HEK293T (cell line): Measurements from ENCODE around the gene TBC1D22A.
"Not testable (repeated sequence)": the region's sequence is repeated elsewhere in the genome, so short reads cannot be mapped to it uniquely, and the experiment has no call there.

Source experiments
- CTCF ChIA-PET: fragments of 350-600 bp; formaldehyde crosslinking; extraction: SDS; loops from one replicate; lab custom pipeline; 2021; ENCODE audit warnings: antibody characterized with exemption, inconsistent platforms; lab: Yijun Ruan, JAX
- POLR2A ChIA-PET: fragments of 350-600 bp; formaldehyde crosslinking; extraction: SDS; loops from one replicate; lab custom pipeline; 2020; ENCODE audit warnings: antibody characterized with exemption, inconsistent platforms; lab: Yijun Ruan, JAX
- DNase-seq: peaks from one replicate; pipeline ENCODE4 v3.0.0; 2012; ENCODE audit warnings: mixed read lengths; ENCODE audit errors: extremely low spot score
- ARNT ChIP-seq: fragments of 450-650 bp; IDR thresholded peaks from 2 replicates; pipeline ENCODE4 v1.6.1; 2017; ENCODE audit warnings: mild to moderate bottlenecking
- BHLHE40 ChIP-seq: fragments of 450-650 bp; IDR thresholded peaks from 2 replicates; pipeline ENCODE4 v1.6.1; 2016; ENCODE audit warnings: mild to moderate bottlenecking, moderate library complexity, borderline replicate concordance
- CTBP1 ChIP-seq: fragments of 450-650 bp; IDR thresholded peaks from 2 replicates; pipeline ENCODE4 v1.6.1; 2016; ENCODE audit warnings: borderline replicate concordance
- ELF4 ChIP-seq: fragments of 450-650 bp; IDR thresholded peaks from 2 replicates; pipeline ENCODE4 v1.6.1; 2017; ENCODE audit warnings: antibody characterized with exemption
- FOXA1 ChIP-seq: fragments of 450-650 bp; IDR thresholded peaks from 2 replicates; pipeline ENCODE4 v1.6.1; 2016; ENCODE audit warnings: mild to moderate bottlenecking
- FOXK2 ChIP-seq: fragments of 450-650 bp; IDR thresholded peaks from 2 replicates; pipeline ENCODE4 v1.6.1; 2016; ENCODE audit warnings: mild to moderate bottlenecking
- FOXM1 ChIP-seq: fragments of 450-650 bp; IDR thresholded peaks from 2 replicates; pipeline ENCODE4 v1.6.1; 2017; ENCODE audit warnings: mild to moderate bottlenecking, borderline replicate concordance
- HDGF ChIP-seq: fragments of 450-650 bp; IDR thresholded peaks from 2 replicates; pipeline ENCODE4 v1.6.1; 2017; ENCODE audit warnings: antibody characterized with exemption, borderline replicate concordance
- L3MBTL2 ChIP-seq: fragments of 450-650 bp; conservative IDR thresholded peaks from 2 replicates; pipeline ENCODE4 v1.6.1; 2016; ENCODE audit warnings: mild to moderate bottlenecking
- LEF1 ChIP-seq: fragments of 450-650 bp; IDR thresholded peaks from 2 replicates; pipeline ENCODE4 v1.6.1; 2017; ENCODE audit warnings: mild to moderate bottlenecking, borderline replicate concordance
- NFRKB ChIP-seq: fragments of 450-650 bp; IDR thresholded peaks from 2 replicates; pipeline ENCODE4 v1.6.1; 2016; ENCODE audit warnings: mild to moderate bottlenecking, moderate library complexity
- SP1 ChIP-seq: fragments of 450-650 bp; IDR thresholded peaks from 2 replicates; pipeline ENCODE4 v1.6.1; 2017
- SUZ12 ChIP-seq: fragments of 450-650 bp; IDR thresholded peaks from 2 replicates; pipeline ENCODE4 v1.6.1; 2016; ENCODE audit warnings: mild to moderate bottlenecking
- TARDBP ChIP-seq: fragments of 450-650 bp; IDR thresholded peaks from 2 replicates; pipeline ENCODE4 v1.6.1; 2016
- ZNF384 ChIP-seq: fragments of 450-650 bp; IDR thresholded peaks from 2 replicates; pipeline ENCODE4 v1.6.1; 2016
- TF ChIP-seq, protein P1 (sequence below): fragments of 450-650 bp; IDR thresholded peaks from 2 replicates; pipeline ENCODE4 v1.6.1; 2016

Gene TBC1D22A

DNA sequence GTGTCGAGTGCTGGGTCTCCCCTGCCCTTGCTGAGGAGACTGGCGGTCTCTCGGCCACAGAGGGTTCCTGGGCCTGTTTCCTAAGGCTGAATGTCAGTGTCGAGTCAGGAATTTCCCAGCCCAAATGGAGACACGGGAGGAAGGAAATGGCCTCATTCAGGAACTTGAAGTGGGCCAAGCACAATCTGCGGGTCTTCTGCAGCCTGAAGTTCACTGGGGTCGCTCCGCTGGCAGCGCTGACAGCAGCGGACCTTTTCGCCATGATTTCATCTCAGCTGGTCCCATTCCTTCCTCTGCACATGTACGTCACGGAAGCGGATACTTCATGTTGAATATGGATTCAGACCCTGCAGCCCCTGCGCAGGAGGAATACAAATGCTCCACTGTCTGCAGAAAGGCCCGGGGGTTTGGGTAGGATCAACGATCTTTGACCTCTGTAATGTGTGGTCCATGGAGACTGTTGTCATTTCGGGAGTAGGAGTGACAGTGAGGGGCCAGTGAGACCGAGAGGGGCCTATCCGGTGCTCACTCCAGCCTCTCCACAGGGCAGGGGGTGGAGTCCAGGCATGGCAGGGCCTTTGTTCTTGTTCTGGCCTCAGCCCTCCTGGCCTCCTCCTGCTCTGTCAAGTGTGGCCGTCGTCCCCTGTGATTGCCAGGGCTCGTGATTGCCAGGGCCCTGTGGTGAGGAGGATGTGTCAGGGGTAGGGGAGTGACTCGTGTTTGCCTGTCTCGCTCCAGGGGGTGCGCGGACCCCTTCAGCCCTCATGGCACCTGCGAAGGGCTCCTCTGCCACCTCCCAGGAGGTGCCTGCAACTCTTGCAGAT lies 402.3 kb downstream of the TBC1D22A start:
- POLR2A ChIA-PET = no interaction called here
- no peak for TF ChIP-seq ELF4
- no peak for TF ChIP-seq TARDBP
- no peak for TF ChIP-seq HDGF
- TF ChIP-seq LEF1 = no peak
- TF ChIP-seq L3MBTL2 = no peak
- TF ChIP-seq, protein P1, sequence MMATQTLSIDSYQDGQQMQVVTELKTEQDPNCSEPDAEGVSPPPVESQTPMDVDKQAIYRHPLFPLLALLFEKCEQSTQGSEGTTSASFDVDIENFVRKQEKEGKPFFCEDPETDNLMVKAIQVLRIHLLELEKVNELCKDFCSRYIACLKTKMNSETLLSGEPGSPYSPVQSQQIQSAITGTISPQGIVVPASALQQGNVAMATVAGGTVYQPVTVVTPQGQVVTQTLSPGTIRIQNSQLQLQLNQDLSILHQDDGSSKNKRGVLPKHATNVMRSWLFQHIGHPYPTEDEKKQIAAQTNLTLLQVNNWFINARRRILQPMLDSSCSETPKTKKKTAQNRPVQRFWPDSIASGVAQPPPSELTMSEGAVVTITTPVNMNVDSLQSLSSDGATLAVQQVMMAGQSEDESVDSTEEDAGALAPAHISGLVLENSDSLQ = no peak
- TF ChIP-seq FOXA1 = no peak
- TF ChIP-seq ZNF384 = no peak
- TF ChIP-seq NFRKB = no peak
- TF ChIP-seq ARNT = no peak
- no peak for TF ChIP-seq SUZ12
- no peak for TF ChIP-seq CTBP1
- TF ChIP-seq FOXK2 = no peak
- no peak for DNase-seq
- CTCF ChIA-PET = no interaction called here

DNA sequence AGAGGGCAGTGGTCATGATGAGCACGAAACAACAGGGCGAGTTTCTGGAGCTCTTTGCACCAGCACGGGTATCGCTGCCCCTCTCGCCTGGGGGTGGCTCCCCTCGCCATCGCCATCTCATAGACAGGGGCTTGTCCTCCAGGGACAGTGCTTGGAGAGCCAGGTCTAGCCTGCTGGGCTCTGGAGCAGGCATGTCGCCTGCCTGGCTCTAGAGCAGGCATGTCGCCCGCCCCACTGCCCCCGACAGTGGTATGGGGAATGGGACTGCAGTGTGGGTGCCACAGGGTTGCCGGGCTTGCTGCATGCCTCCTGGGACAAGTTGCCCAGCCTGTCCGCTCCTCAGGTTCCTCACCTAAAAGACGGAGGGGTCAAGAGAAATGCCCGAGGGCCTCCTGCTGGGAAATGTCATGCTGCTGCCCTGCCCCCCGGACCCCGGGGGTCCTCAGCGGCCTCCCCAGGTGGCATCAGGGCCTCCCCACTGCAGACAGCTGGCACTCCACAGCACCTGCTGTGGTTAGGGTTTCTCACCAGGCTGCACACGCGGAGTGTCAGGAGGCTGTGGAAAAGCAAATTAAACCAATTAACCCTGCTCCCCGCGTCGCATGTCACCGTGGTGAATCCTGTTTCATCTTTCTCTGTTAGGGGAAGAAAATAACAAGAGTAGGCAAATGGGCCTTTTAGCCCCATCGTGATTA lies 403.0 kb downstream of the TBC1D22A start:
- CTCF ChIA-PET = no interaction called here

DNA sequence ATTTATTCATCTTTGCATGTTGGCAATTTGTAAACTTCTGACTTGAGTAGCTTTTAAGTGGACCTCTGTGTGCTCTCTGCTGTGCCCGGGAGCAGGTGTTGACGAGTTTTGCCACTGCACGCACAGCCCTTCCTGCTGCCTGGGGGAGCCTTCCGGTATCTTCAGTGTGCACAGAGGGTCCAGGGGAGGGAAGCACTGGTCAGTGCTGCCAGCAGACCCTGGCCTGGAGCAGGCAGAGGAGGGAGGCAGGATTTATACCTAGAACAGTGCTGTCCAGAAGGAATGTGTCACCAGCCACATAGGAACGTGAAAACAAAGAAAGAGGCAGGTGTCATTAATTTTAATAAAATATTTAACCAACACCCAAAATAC lies 403.6 kb downstream of the TBC1D22A start:
- ChIA-PET CTCF (no interaction called here), POLR2A (no interaction called here)
- TF ChIP-seq BHLHE40 = no peak
- TF ChIP-seq ZNF384 = no peak
- TF ChIP-seq TARDBP = no peak
- TF ChIP-seq ARNT = no peak
- TF ChIP-seq SUZ12 = no peak
- no peak for TF ChIP-seq ELF4
- no peak for TF ChIP-seq SP1
- no peak for TF ChIP-seq FOXM1
- TF ChIP-seq NFRKB = no peak
- no peak for TF ChIP-seq HDGF
- no peak for TF ChIP-seq FOXA1
- DNase-seq = no peak

More for the DNA sequence above, 403.0 kb downstream of the TBC1D22A start:
- POLR2A ChIA-PET = no interaction called here
- no peak for DNase-seq
- TF ChIP-seq ZNF384 (no peak), FOXM1 (no peak), FOXK2 (no peak), CTBP1 (no peak), ELF4 (no peak), ARNT (no peak), LEF1 (no peak)
- TF ChIP-seq, protein P1 = no peak

DNA sequence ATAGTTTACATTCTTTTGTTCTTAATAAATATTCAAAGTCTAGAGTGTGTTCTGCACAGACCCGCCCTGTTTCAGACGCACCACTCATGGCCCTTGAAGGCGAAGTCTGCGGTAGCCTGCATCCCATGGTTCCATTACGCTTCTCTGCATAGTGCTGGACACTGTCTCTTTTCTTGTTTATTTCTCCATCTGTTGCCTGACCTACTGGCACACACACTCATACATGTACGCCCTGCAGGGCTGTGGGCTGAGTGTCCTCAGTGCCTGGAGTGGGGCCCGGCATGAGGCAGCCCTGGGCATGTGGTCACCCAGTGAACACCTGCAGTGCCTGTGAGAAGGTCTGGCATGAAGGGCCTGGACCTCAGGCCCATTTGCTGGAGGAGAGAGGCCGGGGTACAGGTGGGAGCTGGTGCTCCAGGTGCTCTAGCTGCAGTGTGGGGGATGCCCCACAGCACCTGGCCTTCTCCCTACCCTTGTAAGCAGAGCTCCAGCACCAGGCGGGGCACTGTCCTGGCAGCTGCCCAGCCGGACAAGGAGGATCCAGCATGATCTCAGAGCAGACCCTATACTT lies 404.1 kb downstream of the TBC1D22A start:
- TF ChIP-seq ARNT = no peak
- no peak for TF ChIP-seq TARDBP
- TF ChIP-seq FOXM1 = no peak
- no peak for TF ChIP-seq SUZ12
- CTCF ChIA-PET = no interaction called here
- POLR2A ChIA-PET = no interaction called here
- DNase-seq = no peak

DNA sequence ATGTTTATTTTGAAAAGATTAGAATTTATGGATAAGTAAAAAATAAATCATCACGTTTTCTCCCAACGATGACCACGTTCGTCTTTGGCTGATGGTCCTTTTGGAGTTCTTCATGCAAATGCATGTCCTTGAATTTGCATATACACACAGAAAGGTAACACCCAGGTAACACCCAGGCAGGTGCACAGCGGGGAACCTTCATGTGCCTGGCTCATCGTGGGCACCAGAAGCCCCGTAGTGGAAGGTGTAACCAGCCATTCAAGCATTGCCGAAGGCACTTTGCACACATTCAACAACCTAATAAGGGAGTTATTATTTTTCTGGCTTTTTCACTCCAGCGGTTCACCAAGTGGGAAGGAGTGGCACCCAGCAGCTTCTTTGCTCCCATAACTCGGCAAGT lies 404.6 kb downstream of the TBC1D22A start:
- ChIA-PET POLR2A (no interaction called here), CTCF (no interaction called here)
- TF ChIP-seq LEF1 = no peak
- TF ChIP-seq ARNT = no peak
- DNase-seq = no peak

DNA sequence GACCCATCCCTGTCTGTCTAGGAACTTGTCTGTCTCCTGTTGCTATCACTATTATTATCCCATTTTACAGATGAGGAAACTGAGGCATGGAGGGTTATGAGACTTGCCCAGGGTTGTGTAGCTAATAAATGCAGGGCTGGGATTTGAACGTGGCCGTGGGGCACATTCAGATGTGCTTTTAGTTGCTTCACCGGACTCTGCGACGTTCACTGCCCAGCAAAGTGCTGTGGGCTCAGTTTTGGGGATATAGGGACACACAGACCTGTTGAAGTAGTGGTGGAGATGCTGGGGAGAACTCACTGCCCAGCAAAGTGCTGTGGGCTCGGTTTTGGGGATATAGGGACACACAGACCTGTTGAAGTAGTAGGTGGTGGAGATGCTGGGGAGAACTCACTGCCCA lies 405.5 kb downstream of the TBC1D22A start:
- DNase-seq, POLR2A ChIA-PET, CTCF ChIA-PET: not testable (repeated sequence)

DNA sequence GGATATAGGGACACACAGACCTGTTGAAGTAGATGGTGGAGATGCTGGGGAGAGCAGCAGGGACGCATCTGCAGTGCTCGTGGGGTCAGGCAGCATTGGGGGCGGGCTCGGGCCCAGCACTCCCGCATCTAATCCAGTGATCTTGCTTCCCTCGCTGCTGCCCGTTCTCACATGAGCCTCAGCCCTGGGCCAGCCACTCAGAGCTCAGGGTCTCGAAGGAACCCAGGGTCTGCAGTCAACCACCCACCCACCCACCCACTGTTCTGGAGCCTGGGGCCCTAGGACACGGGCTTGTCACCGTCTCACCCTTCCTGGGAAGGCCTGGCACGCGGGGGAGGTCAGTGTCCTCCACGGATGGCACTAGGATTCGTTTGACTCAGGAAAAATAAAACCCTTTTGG lies 406.0 kb downstream of the TBC1D22A start:
- CTCF ChIA-PET = no interaction called here

More for the DNA sequence above, 406.0 kb downstream of the TBC1D22A start:
- no peak for DNase-seq
- no peak for TF ChIP-seq CTBP1
- no peak for TF ChIP-seq FOXM1
- TF ChIP-seq ARNT = no peak
- TF ChIP-seq TARDBP = no peak
- TF ChIP-seq ZNF384 = no peak
- no peak for TF ChIP-seq BHLHE40
- TF ChIP-seq HDGF = no peak
- no peak for TF ChIP-seq SUZ12
- TF ChIP-seq NFRKB = no peak
- TF ChIP-seq FOXA1 = no peak
- TF ChIP-seq LEF1 = no peak
- TF ChIP-seq SP1 = no peak
- POLR2A ChIA-PET = no interaction called here
